Measurements from ENCODE around the gene SCN5A. TPM values are rescaled to one million over a fixed set of nuclear protein-coding genes. Genes with fewer than 3 reads are reported as not detected.

SCN5A gene
- total and polyA plus RNA-seq, 2 experiments from 2014 or later = 10.2 to 10.6 TPM

- no peak for TF ChIP-seq STAT1 (IDR thresholded peaks at IDR 0.05; ENCODE audit: unreplicated experiment)
- no peak for TF ChIP-seq POLR2AphosphoS5 (IDR thresholded peaks at IDR 0.05; ENCODE audit: low read depth)
- no peak for TF ChIP-seq ETS1 (IDR thresholded peaks at IDR 0.05)
- TF ChIP-seq JUNB (IDR thresholded peaks at IDR 0.05; ENCODE audit: unreplicated experiment) = no peak
- TF ChIP-seq ZNF114 (CRISPR knock-in tag; IDR thresholded peaks at IDR 0.05) = no peak
- no peak for TF ChIP-seq CREB1 (CRISPR knock-in tag; IDR thresholded peaks at IDR 0.05; ENCODE audit: low read depth)
- TF ChIP-seq NANOG (IDR thresholded peaks at IDR 0.05; ENCODE audit: borderline replicate concordance) = no peak
These were observed 130.5 kb downstream of the SCN5A start (continued) for GRCh38 chr3:38519000-38519399.

GRCh38 chr3:38516669-38517068 is 132.8 kb downstream of the SCN5A start:
- Mint-ChIP-seq H3K4me1 (peaks cover 35% of the 10 kb centered on the region), H3K36me3 (ENCODE audit: low read depth) (peaks cover 12% of the 10 kb centered on the region), H3K27ac (no peak overlapping the region), H3K4me3 (no peak overlapping the region), H3K27me3 (ENCODE audit: insufficient read depth, low read depth, poor library complexity) (no peaks in the 10 kb centered on the region), H3K9me3 (no peaks in the 10 kb centered on the region)
- ATAC-seq = no peak
- Histone ChIP-seq H3K4me1 (ENCODE audit: insufficient read depth) (peaks cover 24% of the 10 kb centered on the region), H3K27me3 (ENCODE audit: insufficient read depth) (no peaks in the 10 kb centered on the region), H3K9me2 (ENCODE audit: insufficient read depth) (no peaks in the 10 kb centered on the region), H3K36me3 (ENCODE audit: insufficient read depth) (no peaks in the 10 kb centered on the region), H2AFZ (no peak overlapping the region), H4K20me1 (replicated peaks; ENCODE audit: insufficient read depth) (no peaks in the 10 kb centered on the region), H3K4me3 (no peak overlapping the region), H3F3A (replicated peaks; ENCODE audit: low read depth) (no peaks in the 10 kb centered on the region), H3K4me2 (no peak overlapping the region), H3K27ac (ENCODE audit: low read depth) (no peak overlapping the region), H3K79me2 (replicated peaks; ENCODE audit: insufficient read depth) (no peaks in the 10 kb centered on the region)
- no peak for DNase-seq (ENCODE audit: low spot score)
- TF ChIP-seq EZH2 (IDR thresholded peaks at IDR 0.05; ENCODE audit: low read depth, unreplicated experiment) = no peak
- no peak for TF ChIP-seq EZH2phosphoT487 (IDR thresholded peaks at IDR 0.05; ENCODE audit: unreplicated experiment)
- TF ChIP-seq NANOG (IDR thresholded peaks at IDR 0.05; ENCODE audit: borderline replicate concordance) = no peak
- TF ChIP-seq JUNB (IDR thresholded peaks at IDR 0.05; ENCODE audit: unreplicated experiment) = no peak
- no peak for TF ChIP-seq CREB1 (CRISPR knock-in tag; IDR thresholded peaks at IDR 0.05; ENCODE audit: low read depth)
- TF ChIP-seq STAT1 (IDR thresholded peaks at IDR 0.05; ENCODE audit: unreplicated experiment) = no peak
- TF ChIP-seq ZNF331 (CRISPR knock-in tag; IDR thresholded peaks at IDR 0.05; ENCODE audit: low read depth) = no peak
- no peak for TF ChIP-seq REST (IDR thresholded peaks at IDR 0.05; ENCODE audit: unreplicated experiment)
- TF ChIP-seq ZNF114 (CRISPR knock-in tag; IDR thresholded peaks at IDR 0.05) = no peak
- no peak for TF ChIP-seq ZNF462 (CRISPR knock-in tag; IDR thresholded peaks at IDR 0.05)
- TF ChIP-seq POLR2AphosphoS5 (IDR thresholded peaks at IDR 0.05; ENCODE audit: low read depth) = no peak
- no peak for TF ChIP-seq CTCF (conservative IDR thresholded peaks at IDR 0.05; ENCODE audit: low read depth in 2 of 2)
